ENCODE measurements around the gene S100A11. TPM values are rescaled to one million over a fixed set of nuclear protein-coding genes. Genes with fewer than 3 reads are reported as not detected.

Gene S100A11
- total and polyA plus RNA-seq, 9 donors = 60.2 to 449 (median 154) TPM

GRCh38 chr1:151993734-151994496, 42.9 kb downstream of the S100A11 start, which contains the start of gene S100A10:
Gene S100A10 (minus strand): TSS chr1:151993859. CDS start chr1:151986230, 7,629 bp downstream.
- no peaks in the 10 kb centered on the region for H3K27me3 ChIP-seq
- WGBS, 3 donors = 2 to 4% (median 3%) methylated on average over 40 to 69 of the region's 69 CpGs
- H3K4me3 ChIP-seq = peak within 1 kb of the TSS; percentile 61
- peak; percentile 82 to 89 (median 88) for DNase-seq
- H3K9me3 ChIP-seq = no peaks in the 10 kb centered on the region
- peaks cover 18% of the 10 kb centered on the region for H3K4me1 ChIP-seq (ENCODE audit: insufficient read depth)
- no peaks in the 10 kb centered on the region for H3K36me3 ChIP-seq
- H3K27ac ChIP-seq = peak within 1 kb of the TSS; percentile 30 to 87
- TF ChIP-seq EP300 (IDR thresholded peaks at IDR 0.05) = no peak
- peak; percentile 72 for TF ChIP-seq POLR2A (IDR thresholded peaks at IDR 0.05)
- TF ChIP-seq CTCF (IDR thresholded peaks at IDR 0.05) = no peak
- intact Hi-C loops (cut with DNase I) = loop anchor here in 2 of 4 donors (5.0 kb wide), 1 partner anchor 57 kb away; no protein-coding TSS in a partner anchor

DNA sequence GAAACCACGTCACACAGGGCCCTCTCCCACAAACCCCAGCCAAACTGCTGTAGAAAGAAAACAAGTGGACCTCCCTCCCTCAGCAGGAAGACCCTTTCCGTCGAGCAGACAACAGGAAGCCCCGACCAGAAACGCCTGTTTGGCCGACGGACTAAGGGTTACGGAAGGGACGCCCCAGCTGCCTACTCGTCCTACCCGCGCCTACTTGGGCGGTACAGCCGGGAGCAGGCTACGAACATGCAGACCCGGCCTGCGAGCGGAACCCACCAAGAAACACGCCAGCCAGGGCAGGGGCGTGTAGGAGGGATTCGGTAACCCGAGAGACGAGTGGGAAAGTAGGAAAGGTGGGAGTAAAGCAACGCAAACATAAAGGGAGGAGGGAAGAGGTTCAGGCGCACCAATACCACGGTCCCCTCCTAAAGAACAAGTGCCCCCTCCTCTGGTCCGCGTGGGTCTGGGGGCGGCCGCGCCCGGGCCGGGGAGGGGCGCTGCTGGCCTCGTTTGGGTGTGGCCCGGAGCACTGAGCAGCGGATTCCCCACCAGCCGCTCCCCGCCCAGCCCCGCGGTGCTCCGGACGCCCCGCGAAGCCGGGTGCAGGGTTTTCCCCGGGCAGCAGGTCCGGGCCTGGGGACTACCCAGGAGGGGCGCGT, 43.6 kb downstream of the S100A11 start:
- intact Hi-C loops (cut with DNase I) = loop anchor here in 2 of 4 donors (5.0 kb wide), 1 partner anchor 56 kb away; no protein-coding TSS in a partner anchor
- DNase-seq = peak; percentile 34 to 59 (median 47)
- WGBS, 3 donors = 0 to 2% (median 1%) methylated on average over 43 to 50 of the region's 50 CpGs
- no peak for TF ChIP-seq CTCF (IDR thresholded peaks at IDR 0.05)
- TF ChIP-seq POLR2A (IDR thresholded peaks at IDR 0.05) = no peak
- no peak for TF ChIP-seq EP300 (IDR thresholded peaks at IDR 0.05)
- H3K27ac ChIP-seq = peak overlapping the region; percentile 30 to 87
- no peaks in the 10 kb centered on the region for H3K9me3 ChIP-seq
- no peaks in the 10 kb centered on the region for H3K36me3 ChIP-seq
- H3K27me3 ChIP-seq = no peaks in the 10 kb centered on the region
- H3K4me3 ChIP-seq = peak overlapping the region; percentile 61
- H3K4me1 ChIP-seq (ENCODE audit: insufficient read depth) = peaks cover 23% of the 10 kb centered on the region

DNA sequence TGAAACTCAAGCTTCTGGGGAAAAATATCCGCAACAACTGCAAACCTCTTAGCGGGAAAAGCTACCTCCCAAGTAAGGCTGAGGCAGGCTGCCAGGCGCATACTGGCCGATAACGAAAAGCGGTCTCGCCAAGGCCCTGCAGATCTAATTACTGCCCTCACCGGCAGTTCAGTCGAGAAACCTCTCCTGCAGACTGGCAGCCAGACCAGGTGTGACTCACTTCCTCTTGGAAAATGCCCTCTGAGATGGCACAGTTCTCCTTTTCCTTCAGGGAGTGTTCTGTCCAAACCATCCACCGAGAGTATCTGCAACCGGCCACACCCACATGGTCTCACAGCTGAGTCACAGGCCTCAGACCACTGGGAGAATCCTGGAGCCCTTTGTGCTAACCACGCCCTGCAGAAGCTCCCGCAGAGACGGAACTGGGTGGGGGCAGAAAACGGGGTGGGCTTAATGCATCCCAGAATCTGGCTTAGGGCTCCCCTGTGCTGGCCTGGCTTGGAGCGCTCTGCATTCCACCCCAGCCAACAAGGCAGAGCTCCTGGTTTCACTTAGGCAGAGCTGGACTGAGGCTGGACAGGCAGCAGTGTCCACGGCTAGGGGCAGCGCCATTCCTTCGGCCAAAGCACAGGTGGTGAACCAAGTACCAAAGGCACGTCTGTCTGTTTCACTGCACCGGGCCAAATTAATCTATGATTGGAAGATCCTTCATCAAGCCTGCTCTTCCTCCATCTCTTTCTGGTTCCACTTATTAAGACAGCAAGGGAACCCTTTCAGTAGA, 44.3 kb downstream of the S100A11 start:
- intact Hi-C loops (cut with DNase I) = loop anchor here in 2 of 4 donors (5.0 kb wide), 1 partner anchor 55 kb away; no protein-coding TSS in a partner anchor
- Histone ChIP-seq H3K27ac (peak overlapping the region; percentile 30 to 87), H3K36me3 (no peaks in the 10 kb centered on the region), H3K9me3 (no peaks in the 10 kb centered on the region), H3K4me3 (peak overlapping the region; percentile 61), H3K4me1 (ENCODE audit: insufficient read depth) (peaks cover 23% of the 10 kb centered on the region), H3K27me3 (no peaks in the 10 kb centered on the region)
- peak; percentile 72 to 85 (median 74) for DNase-seq
- TF ChIP-seq CTCF (IDR thresholded peaks at IDR 0.05) (no peak), EP300 (IDR thresholded peaks at IDR 0.05) (no peak), POLR2A (IDR thresholded peaks at IDR 0.05) (peak; percentile 43)
- 5 to 7% (median 7%) methylated on average over 21 of the region's 21 CpGs for WGBS, 3 donors

Measured in ovary (tissue), 9 donors.